ENCODE results near the gene HCAR2.
A peak's percentile ranks its signal among the peaks of the same experiment; 100 is the strongest.
"Not testable (repeated sequence)": the region's sequence is repeated elsewhere in the genome, so short reads cannot be mapped to it uniquely, and the experiment has no call there.

Gene HCAR2

GRCh38 chr12:122702890-122703611 is at the start of gene HCAR2:
Gene HCAR2, minus strand, starts transcription at chr12:122703357. Its CDS starts 74 bp downstream, at chr12:122703283.
- DNase-seq (ENCODE audit: low read depth), result not testable (repeated sequence)

- peak; percentile 98 for DNase-seq (ENCODE audit: low read depth)
Observed at GRCh38 chr12:122752464-122753318, 49.5 kb upstream of the HCAR2 start, which contains the start of gene DENR. Gene DENR, plus strand, starts transcription at chr12:122752824. Its CDS starts 878 bp downstream, at chr12:122753702.

- DNase-seq (ENCODE audit: low read depth), result not testable (repeated sequence)
Observed at GRCh38 chr12:122750781-122751515, 47.8 kb upstream of the HCAR2 start.

DNA sequence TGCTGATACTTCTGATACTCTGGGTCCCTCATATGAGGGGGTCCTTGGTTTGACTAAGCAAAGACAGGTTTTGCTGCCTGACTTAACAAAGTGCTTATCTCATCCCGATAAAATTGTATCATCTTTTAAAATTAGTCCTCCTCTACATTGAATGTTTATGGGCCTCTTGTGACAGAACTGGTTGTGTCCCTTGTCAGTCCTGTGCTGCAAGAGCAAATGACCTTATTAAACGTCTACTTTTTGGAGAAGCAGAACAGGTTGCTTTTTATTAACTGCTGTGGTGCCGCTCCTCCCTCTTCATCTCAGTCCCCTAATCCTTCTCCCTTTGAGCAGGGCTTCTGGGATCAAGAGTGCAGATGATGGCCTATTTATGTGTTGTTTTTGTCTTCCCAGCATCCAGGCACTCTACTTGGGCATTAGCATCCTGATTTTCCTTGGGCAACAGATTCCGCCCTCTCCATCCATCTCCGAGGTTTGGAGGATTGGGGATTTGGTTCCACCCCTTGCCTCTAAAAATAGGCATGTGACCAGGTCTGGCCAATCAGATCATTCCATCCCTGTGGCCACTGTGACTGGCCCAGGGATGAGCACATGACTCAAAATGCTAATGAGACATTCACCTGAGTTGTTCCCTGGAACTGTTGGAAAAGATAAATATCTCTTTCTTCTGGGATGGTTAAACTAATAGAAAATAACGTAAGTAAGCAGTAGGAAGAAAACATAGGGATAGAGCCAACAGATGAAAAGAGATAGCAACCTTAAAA is 46.6 kb upstream of the HCAR2 start:
- DNase-seq (ENCODE audit: low read depth), result no peak

DNA sequence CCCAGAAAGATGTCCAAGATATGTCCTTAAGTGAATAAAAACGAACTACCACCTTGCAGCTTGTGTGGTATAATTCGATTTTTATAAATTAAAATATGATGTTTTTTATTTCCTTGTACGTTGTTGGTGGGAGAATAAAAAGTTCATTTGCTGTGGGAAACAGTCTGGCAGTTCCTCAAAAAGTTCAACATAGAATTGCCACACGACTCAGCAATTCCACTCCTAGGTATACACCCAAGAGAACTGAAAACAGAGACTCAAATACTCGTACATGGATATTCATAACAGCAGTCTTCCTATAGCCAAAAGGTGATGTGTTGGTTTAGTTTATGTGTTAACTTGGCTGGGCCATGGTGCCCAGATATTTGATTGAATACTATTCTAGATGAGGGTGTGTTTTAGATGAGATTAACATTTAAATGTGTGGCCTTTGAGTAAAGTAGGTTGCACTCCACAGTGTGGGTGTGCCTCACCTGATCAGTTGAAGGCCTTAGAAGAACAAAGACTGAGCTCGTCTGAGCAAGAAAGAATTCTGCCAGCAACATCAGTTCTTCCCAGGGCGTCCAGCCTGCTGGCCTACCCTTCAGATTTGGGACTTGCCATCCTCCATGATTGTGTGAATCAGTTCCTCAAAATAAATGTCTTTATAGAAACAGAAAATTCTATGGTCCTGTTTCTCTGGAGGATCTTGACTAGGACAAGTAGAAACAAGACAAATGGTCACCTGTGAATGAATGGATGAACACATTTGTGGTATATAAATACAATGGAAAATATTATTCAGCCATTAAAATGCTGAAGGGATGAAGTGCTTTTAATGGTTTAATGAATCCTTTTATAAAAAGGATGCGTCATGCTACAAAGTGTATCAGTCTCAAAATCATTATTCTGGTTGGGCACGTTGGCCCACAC is 44.3 kb upstream of the HCAR2 start:
- DNase-seq (ENCODE audit: low read depth), result no peak

DNA sequence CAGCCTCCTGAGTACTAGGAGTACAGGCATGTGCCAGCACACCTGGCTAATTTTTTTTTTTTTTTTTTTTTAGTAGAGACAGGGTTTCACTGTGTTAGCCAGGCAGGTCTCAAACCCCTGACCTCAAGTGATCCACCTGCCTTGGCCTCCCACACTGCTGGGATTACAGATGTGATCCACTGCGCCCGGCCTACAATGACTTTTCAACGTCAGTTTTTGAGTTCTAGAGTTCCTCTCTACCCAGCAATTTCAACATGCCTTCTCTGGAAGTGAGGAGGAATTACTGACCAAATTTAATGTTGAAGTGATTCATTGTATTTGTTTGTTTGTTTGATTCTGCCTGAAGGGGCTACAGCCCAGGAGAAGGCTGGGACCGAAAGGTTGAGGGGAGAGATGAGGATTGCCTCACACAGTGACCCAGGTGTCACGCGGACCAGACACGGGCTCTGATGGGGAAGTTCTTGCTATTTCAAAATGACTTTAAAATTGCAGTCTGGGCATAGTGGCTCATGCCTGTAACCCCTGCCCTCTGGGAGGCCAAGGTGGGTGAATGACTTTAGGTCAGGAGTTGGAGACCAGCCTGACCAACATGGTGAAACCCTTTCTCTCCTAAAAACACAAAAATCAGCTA is 40.9 kb upstream of the HCAR2 start:
- no peak for DNase-seq (ENCODE audit: low read depth)

GRCh38 chr12:122740351-122740750 is 37.2 kb upstream of the HCAR2 start:
- no peak for DNase-seq (ENCODE audit: low read depth)

DNA sequence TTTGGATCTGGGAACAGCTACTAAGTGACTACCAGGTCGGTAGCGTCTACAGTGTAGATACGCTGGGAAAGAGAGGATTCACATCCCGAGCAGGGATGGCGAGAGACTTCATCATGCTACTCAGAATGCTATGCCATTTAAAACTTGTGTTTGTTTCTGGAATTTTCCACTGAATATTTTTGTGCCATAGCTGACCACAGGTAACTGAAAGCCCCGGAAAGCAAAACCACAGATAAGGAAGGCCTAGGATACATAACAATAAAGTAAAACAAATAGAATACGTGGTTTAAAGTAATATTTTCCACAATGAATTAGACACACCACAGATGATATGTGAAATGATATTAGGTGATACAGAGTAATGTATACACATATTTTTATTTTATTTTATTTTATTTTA is 35.4 kb upstream of the HCAR2 start:
- DNase-seq (ENCODE audit: low read depth), result no peak

- DNase-seq (ENCODE audit: low read depth), result no peak
Observed at GRCh38 chr12:122732611-122733010, 29.5 kb upstream of the HCAR2 start.

DNA sequence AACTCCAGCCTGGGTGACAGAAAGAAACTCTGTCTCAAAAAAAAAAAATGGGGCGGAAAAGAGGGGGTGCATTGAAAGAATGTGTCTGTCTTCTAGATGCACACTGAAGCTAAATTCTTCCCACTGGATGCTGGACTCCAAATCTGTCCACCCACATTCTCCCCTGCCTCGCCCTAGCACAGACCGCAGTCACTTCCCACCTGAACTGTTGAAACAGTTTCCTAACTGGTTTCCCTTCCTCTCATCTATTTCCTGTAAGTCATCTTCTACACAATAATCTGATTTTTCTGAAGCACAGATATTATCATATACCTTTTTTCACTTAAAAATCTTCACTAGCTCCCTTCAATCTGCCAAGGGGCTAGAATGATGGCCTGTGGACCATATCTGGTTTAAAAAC is 29.0 kb upstream of the HCAR2 start:
- no peak for DNase-seq (ENCODE audit: low read depth)

DNA sequence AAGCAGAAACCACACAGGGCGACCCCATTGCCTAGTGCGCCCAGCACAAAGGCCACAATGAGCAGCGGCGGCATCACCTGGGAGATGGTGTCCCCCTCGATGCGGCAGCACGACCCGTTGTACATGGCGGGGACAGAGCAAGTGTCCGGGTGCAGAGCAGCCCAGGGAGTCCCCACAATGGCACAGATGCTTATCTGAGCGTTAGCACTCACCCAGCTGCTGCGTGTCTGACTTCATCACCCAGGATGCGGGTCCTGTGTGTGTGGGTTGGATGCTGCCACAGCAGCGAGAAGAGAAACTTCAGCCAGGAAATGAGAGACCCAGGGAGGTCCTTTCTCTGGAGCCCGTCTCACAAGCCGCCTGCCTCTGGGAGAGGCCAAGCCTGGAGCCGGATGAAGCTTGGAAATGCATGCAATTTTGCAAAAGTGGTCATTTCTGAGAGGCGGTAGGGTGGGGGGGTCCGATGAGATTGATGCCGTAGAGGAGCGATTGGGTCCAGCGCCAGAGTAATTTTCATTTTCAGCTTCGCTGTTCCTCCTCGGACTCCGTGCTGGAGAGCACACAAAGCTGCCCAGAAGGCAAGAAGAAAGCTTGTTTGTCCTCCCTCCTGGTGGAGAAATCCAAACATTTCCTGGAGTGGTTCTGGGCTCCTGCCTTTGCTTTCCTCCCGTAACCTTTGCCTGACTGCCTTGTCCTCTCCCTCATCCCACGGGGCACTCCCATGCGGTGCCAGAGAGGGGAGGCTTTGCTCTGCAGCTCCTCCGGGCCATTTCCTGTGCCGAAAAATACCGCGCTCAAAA is 27.3 kb upstream of the HCAR2 start, which contains the start of gene HCAR1:
Gene HCAR1, minus strand, starts transcription at position 630 of the 800 bp plus-strand sequence. Its CDS starts 505 bp downstream, at position 125.
- no peak for DNase-seq (ENCODE audit: low read depth)

DNA sequence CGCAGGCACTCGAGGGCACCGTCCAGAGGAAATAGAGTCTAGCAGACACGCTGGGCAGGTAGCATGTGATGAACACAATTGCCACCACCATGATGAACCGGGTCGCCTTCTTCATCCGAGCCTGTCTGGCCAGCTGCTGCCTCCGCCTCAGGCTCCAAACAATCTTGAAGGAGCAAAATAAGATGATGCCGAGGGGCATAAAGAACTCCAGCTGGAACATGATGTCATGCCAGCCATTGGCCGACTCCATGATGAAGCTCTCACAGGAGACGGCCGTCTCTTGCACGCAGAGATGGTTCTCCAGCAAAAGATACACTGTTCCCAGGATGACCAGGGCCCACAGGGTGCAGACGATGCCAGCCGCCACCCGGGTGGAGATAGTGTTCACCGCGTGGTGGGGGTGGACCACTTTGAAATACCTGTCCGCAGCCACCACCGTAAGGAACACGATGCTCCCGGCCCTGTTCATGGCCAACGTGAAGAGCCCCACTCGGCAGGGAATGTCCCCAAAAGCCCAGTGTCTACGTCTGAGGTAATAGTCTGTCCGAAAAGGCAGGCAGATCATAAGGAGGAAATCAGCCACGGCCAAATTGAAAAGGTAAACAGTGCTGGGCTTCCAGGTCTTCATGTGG is 26.5 kb upstream of the HCAR2 start:
- no peak for DNase-seq (ENCODE audit: low read depth)

- no peak for DNase-seq (ENCODE audit: low read depth)
Observed at GRCh38 chr12:122726080-122726558, 23.0 kb upstream of the HCAR2 start.

DNA sequence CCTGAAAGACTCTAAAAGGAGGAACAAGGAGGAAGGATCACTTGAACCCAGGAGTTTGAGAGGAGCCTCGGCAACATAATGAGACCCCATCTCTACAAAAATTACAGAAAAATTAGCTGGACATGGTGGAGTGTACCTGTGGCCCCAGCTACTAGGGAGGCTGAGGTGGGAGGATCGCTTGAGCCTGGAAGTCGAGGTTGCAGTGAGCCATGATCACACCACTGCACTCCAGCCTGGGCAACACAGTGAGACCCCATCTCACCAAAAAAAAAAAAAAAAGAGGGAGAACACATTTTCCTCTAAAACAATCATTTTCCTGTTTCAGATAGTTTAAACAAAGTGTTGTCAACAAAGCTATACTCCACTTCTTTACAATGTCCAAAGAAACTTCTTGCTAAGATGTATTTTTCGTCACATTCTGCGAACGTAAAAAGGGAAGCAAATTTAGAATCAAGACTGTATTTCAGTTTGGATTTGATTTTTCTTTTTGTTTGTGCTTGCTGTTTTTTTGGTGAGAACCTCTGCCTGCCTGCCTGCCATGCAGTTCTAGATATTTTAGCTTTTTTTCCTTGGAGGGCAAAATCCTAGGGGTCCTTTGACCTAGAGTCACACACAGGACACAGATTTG is 22.4 kb upstream of the HCAR2 start:
- no peak for DNase-seq (ENCODE audit: low read depth)

GRCh38 chr12:122724641-122725243 is 21.6 kb upstream of the HCAR2 start:
- no peak for DNase-seq (ENCODE audit: low read depth)

- no peak for DNase-seq (ENCODE audit: low read depth)
Observed at GRCh38 chr12:122722387-122722786, 19.2 kb upstream of the HCAR2 start.

- no peak for DNase-seq (ENCODE audit: low read depth)
Observed at GRCh38 chr12:122721057-122721545, 17.9 kb upstream of the HCAR2 start.
